Activated T-cell treated with anti-CD3 and anti-CD28 coated beads, Interleukin-2, amount 50 U/mL, for 72 hours (primary cell): ENCODE measurements around the gene C4orf51. TPM values are rescaled to one million over a fixed set of nuclear protein-coding genes. Genes with fewer than 3 reads are reported as not detected.

Source experiments
- ATAC-seq, 2 donors: fragments of 150-1000 bp; cut with Tn5 transposase; replicated peaks in 1 of 2; 2 replicates each; pipeline ENCODE4 v1.10.0; 2021; ENCODE audit warnings: moderate library complexity in 2 of 2, mild to moderate bottlenecking in 1 of 2
- DNase-seq, 2 donors: peaks; one replicate each; pipeline ENCODE4 v3.0.0; 2021 to 2022; ENCODE audit warnings: mixed read lengths in 1 of 2
- H3K27ac Mint-ChIP-seq: one replicate; pipeline ENCODE4 v1.8.0; 2022; ENCODE audit warnings: mild to moderate bottlenecking, moderate library complexity, mixed read lengths
- H3K27me3 Mint-ChIP-seq: one replicate; pipeline ENCODE4 v1.8.0; 2022; ENCODE audit warnings: low read depth, mixed read lengths
- H3K36me3 Mint-ChIP-seq, 2 donors: one replicate each; pipeline ENCODE4 v1.8.0; 2022; ENCODE audit warnings: mixed read lengths in 2 of 2, mild to moderate bottlenecking in 1 of 2; ENCODE audit not compliant: insufficient read depth in 2 of 2
- H3K4me1 Mint-ChIP-seq: one replicate; pipeline ENCODE4 v1.8.0; 2022; ENCODE audit warnings: low read depth, mixed read lengths
- H3K4me3 Mint-ChIP-seq, 2 donors: one replicate each; pipeline ENCODE4 v1.8.0; 2022; ENCODE audit warnings: mild to moderate bottlenecking in 2 of 2, mixed read lengths in 2 of 2, moderate library complexity in 2 of 2
- H3K9me3 Mint-ChIP-seq, 2 donors: one replicate each; pipeline ENCODE4 v1.8.0; 2022; ENCODE audit warnings: mixed read lengths in 2 of 2
- total RNA-seq, 2 donors: library from RNA; stranded (reverse); gene quantifications; one replicate each; pipeline ENCODE4 v1.2.3, GENCODE V29; 2022

Gene C4orf51
- total RNA-seq, 2 donors from 2014 or later = not detected

DNA sequence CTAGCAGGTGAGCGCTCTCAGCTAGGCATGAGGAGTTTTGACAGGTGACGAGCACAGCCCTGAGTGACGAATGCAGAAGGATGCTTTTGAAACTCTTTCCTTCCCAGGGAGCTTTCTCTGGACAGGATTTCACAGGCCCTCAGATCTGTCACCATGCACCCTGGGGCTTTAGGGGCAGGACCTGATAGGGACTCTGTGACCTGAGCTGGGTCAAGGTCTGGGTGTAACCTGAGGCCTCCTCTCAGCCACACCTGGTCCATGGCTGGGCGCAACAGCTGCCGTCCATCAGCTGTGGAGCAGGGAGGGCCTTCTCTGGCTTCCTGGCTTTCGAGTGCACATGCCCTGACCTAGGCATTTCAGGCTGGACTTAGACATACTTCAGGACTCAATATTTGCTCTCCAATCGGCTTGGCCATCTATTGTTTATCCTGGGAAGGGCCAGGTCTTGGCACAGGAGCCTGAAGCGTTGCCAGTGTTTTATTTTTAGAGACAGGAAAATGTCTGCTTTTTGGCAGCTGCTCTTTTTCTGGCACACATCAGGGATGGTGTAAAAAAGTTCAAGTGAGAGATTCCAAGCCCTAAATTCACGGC is 56.4 kb downstream of the C4orf51 start:
- no peak for DNase-seq
- no peak for ATAC-seq
- H3K4me3 Mint-ChIP-seq = no peak overlapping the region
- H3K9me3 Mint-ChIP-seq = no peaks in the 10 kb centered on the region
- no peaks in the 10 kb centered on the region for H3K36me3 Mint-ChIP-seq
- no peak overlapping the region for H3K27ac Mint-ChIP-seq
- H3K27me3 Mint-ChIP-seq = peaks cover 4% of the 10 kb centered on the region
- peaks cover 30% of the 10 kb centered on the region for H3K4me1 Mint-ChIP-seq

DNA sequence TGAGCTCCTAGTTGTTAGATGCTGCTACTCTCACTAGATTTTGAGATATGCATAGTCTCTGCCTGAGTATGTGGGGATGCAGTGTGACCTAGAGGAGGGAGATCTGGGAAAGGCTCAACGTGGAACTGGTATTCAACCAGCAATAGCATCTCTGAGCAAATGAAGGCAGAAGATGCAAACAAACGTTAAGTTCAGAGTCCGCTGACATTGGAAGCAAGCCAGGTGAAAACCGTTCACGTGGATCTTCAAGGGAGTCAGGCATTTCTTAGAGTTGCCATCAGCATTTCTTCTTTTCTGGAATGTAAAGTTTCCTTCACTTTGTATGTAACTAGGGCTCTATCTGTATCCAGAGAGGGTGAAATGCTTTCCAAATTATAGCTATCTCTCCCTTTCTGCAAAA is 59.9 kb downstream of the C4orf51 start:
- H3K27ac Mint-ChIP-seq = no peak overlapping the region
- H3K4me3 Mint-ChIP-seq = no peak overlapping the region
- DNase-seq (no peak), ATAC-seq (no peak)
- peaks cover 0 to 3% of the 10 kb centered on the region in 2 donors for H3K9me3 Mint-ChIP-seq
- H3K27me3 Mint-ChIP-seq = peaks cover 11% of the 10 kb centered on the region
- H3K4me1 Mint-ChIP-seq = peaks cover 9% of the 10 kb centered on the region
- no peaks in the 10 kb centered on the region for H3K36me3 Mint-ChIP-seq

DNA sequence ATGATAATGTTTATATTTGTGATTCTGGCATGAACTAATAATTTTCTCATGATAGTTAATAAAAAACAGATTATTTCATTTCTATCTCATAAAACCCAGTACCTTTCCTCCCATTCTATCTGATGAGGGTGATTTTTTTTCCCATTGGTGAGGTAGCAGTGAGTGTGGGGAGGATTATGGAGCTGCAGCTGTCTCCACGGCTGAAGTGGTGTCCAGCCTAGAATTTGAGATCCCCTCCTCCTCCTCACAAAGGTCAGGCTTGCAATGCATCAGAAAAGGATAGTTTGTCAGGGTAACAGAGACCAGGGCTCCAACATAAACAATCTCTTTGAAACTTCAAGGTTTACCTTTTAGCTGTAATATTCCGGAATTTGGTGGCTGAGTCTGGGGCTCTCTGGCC is 60.9 kb downstream of the C4orf51 start:
- H3K4me3 Mint-ChIP-seq = no peak overlapping the region
- H3K36me3 Mint-ChIP-seq = no peaks in the 10 kb centered on the region
- DNase-seq (no peak), ATAC-seq (no peak)
- no peak overlapping the region for H3K27ac Mint-ChIP-seq
- peaks cover 18% of the 10 kb centered on the region for H3K27me3 Mint-ChIP-seq
- peaks cover 6% of the 10 kb centered on the region for H3K4me1 Mint-ChIP-seq
- H3K9me3 Mint-ChIP-seq = peaks cover 0 to 3% of the 10 kb centered on the region in 2 donors

GRCh38 chr4:145743641-145744040 is 63.7 kb downstream of the C4orf51 start:
- peaks cover 0 to 2% of the 10 kb centered on the region in 2 donors for H3K36me3 Mint-ChIP-seq
- H3K4me1 Mint-ChIP-seq = no peaks in the 10 kb centered on the region
- DNase-seq (no peak), ATAC-seq (no peak)
- no peak overlapping the region for H3K4me3 Mint-ChIP-seq
- H3K9me3 Mint-ChIP-seq = peaks cover 3 to 4% of the 10 kb centered on the region in 2 donors
- peaks cover 46% of the 10 kb centered on the region for H3K27me3 Mint-ChIP-seq
- no peak overlapping the region for H3K27ac Mint-ChIP-seq

DNA sequence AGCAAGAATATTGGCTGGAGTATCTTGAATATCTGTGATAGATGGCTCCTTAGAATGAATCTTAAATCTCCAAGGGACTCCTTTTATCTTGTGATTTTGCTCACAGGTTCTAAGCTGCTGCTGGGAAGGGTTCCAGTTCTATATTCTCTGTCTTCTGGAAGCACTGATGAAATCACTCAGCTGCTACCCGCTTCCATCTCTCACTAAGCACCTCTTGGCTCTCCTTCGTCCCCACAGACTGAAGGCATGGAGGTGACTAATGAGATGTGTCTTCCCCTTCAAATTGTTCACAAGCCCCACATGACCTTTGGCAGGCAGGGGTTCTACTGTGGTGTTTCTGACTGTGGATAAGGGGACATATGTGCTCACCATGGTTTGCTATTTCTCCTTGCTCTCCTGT is 75.9 kb downstream of the C4orf51 start:
- peaks cover 1 to 3% of the 10 kb centered on the region in 2 donors for H3K9me3 Mint-ChIP-seq
- ATAC-seq = peak; percentile 56 to 62
- peak overlapping the region; percentile 28 to 66 for H3K4me3 Mint-ChIP-seq
- no peak for DNase-seq
- peaks cover 18 to 22% of the 10 kb centered on the region in 2 donors for H3K36me3 Mint-ChIP-seq
- H3K27me3 Mint-ChIP-seq = peaks cover 12% of the 10 kb centered on the region
- peak overlapping the region; percentile 90 for H3K27ac Mint-ChIP-seq
- H3K4me1 Mint-ChIP-seq = peaks cover 46% of the 10 kb centered on the region

DNA sequence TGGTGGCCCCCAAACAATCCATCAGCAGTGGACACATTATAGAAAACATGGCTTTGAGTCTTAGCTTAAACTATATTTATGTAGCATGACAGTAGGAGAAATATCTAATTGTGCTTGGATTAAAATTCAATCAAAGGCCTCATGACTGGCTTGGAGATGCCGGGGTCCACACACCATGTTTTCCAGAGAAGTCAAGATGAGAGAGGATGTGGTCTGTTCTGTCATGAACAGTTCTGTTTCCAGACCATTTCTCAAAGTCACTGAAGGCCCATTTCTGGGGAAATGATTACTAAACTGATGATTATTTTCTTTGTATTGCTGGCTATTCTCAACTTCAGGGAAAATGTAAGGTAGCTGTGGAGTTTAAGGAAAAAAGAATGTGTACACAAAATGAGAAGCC is 76.3 kb downstream of the C4orf51 start:
- H3K36me3 Mint-ChIP-seq = peaks cover 16 to 25% of the 10 kb centered on the region in 2 donors
- DNase-seq (no peak), ATAC-seq (peak; percentile 69 to 74)
- H3K9me3 Mint-ChIP-seq = peaks cover 1 to 2% of the 10 kb centered on the region in 2 donors
- H3K4me3 Mint-ChIP-seq = peak overlapping the region; percentile 28 to 66
- peaks cover 47% of the 10 kb centered on the region for H3K4me1 Mint-ChIP-seq
- peaks cover 8% of the 10 kb centered on the region for H3K27me3 Mint-ChIP-seq
- peak overlapping the region; percentile 90 for H3K27ac Mint-ChIP-seq

DNA sequence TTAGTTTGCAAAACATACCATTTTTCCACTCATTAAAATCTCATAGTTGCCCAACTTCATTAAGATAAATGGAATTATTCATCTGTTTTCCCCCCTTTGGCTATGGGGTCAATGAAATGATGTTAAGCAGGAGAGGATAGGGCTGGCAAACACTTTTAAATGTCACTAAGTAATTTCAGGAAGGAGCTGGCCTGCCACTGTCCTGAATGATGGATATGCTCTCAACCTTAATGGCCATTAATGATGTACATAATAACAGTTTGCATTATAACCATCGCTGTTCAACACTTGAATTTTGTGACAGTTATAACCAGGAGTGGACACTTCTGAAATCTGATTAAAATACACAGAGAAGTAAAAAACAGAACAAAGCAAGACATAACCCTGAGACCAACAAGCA is 77.2 kb downstream of the C4orf51 start:
- H3K27me3 Mint-ChIP-seq = no peaks in the 10 kb centered on the region
- peaks cover 14 to 25% of the 10 kb centered on the region in 2 donors for H3K36me3 Mint-ChIP-seq
- H3K4me3 Mint-ChIP-seq = peak overlapping the region; percentile 36 to 37
- peaks cover 0 to 2% of the 10 kb centered on the region in 2 donors for H3K9me3 Mint-ChIP-seq
- ATAC-seq (no peak), DNase-seq (no peak)
- H3K4me1 Mint-ChIP-seq = peaks cover 47% of the 10 kb centered on the region
- H3K27ac Mint-ChIP-seq = peak overlapping the region; percentile 90

DNA sequence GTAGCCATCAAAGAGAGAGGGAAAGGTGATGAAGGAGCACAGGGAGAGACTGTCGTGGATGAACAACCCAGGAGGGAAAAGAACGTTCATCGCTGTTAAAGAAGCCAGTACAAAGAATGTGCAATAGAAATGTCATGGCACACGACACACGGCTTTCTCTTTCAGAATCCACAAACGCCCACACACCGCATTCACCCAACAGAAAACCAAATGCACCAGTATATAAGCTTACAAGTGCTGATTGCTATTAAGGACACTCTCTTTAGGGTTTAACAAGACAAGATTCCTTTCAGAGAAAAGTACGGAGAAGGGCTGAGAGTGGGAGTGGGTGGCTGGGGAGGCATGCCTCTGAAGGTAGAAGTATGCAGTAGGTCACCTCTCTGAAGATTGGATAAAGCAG is 80.2 kb downstream of the C4orf51 start:
- no peak overlapping the region for H3K4me3 Mint-ChIP-seq
- DNase-seq = no peak
- H3K27me3 Mint-ChIP-seq = no peaks in the 10 kb centered on the region
- ATAC-seq = no peak
- H3K9me3 Mint-ChIP-seq = peaks cover 0 to 2% of the 10 kb centered on the region in 2 donors
- no peak overlapping the region for H3K27ac Mint-ChIP-seq
- peaks cover 21 to 38% of the 10 kb centered on the region in 2 donors for H3K36me3 Mint-ChIP-seq
- H3K4me1 Mint-ChIP-seq = peaks cover 47% of the 10 kb centered on the region

GRCh38 chr4:145760961-145761929 is 81.3 kb downstream of the C4orf51 start:
- H3K9me3 Mint-ChIP-seq = peaks cover 0 to 2% of the 10 kb centered on the region in 2 donors
- H3K36me3 Mint-ChIP-seq = peaks cover 21 to 41% of the 10 kb centered on the region in 2 donors
- no peak overlapping the region for H3K27ac Mint-ChIP-seq
- no peak overlapping the region for H3K4me3 Mint-ChIP-seq
- DNase-seq (no peak), ATAC-seq (no peak)
- no peaks in the 10 kb centered on the region for H3K27me3 Mint-ChIP-seq
- peaks cover 41% of the 10 kb centered on the region for H3K4me1 Mint-ChIP-seq

GRCh38 chr4:145762719-145763118 is 82.8 kb downstream of the C4orf51 start:
- H3K36me3 Mint-ChIP-seq = peaks cover 28 to 54% of the 10 kb centered on the region in 2 donors

DNA sequence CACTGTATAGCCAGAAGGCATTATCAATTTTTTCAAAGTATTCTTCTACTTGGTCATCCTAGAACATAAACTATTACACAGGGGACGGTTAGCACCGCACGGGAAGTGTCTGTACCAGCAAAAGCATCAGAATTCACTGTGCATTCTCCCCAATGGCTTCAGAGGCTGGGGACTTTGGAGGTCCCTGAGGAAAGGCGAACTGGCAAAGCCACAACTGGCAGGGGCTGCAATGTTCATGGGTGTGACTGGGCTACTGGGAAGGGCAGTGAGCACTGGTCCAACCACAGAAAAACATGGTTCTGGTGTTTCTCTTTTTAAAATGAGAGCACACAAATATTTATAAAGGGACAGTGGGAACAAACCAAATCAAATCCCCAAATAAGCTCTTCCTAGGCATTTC is 83.5 kb downstream of the C4orf51 start:
- ATAC-seq = no peak
- Mint-ChIP-seq H3K27me3 (no peaks in the 10 kb centered on the region), H3K9me3 (peaks cover 3 to 7% of the 10 kb centered on the region in 2 donors), H3K27ac (no peak overlapping the region), H3K4me1 (peaks cover 39% of the 10 kb centered on the region), H3K4me3 (no peak overlapping the region), H3K36me3 (peaks cover 27 to 55% of the 10 kb centered on the region in 2 donors)
- DNase-seq = no peak

More at GRCh38 chr4:145762719-145763118, 82.8 kb downstream of the C4orf51 start:
- no peaks in the 10 kb centered on the region for H3K27me3 Mint-ChIP-seq
- peaks cover 41% of the 10 kb centered on the region for H3K4me1 Mint-ChIP-seq
- H3K4me3 Mint-ChIP-seq = no peak overlapping the region
- H3K9me3 Mint-ChIP-seq = peaks cover 3 to 5% of the 10 kb centered on the region in 2 donors
- DNase-seq = no peak
- ATAC-seq = no peak
- no peak overlapping the region for H3K27ac Mint-ChIP-seq

- Mint-ChIP-seq H3K9me3 (peaks cover 2 to 7% of the 10 kb centered on the region in 2 donors), H3K27ac (no peak overlapping the region), H3K36me3 (peaks cover 16 to 46% of the 10 kb centered on the region in 2 donors), H3K4me3 (peak overlapping the region in 1 of 2 donors; percentile 42), H3K4me1 (peaks cover 16% of the 10 kb centered on the region), H3K27me3 (no peaks in the 10 kb centered on the region)
- ATAC-seq = peak in 1 of 2 donors; percentile 28
- no peak for DNase-seq
These were observed 86.3 kb downstream of the C4orf51 start for GRCh38 chr4:145766273-145766672.

- Mint-ChIP-seq H3K9me3 (peaks cover 2 to 7% of the 10 kb centered on the region in 2 donors), H3K27ac (no peak overlapping the region), H3K4me3 (no peak overlapping the region), H3K36me3 (peaks cover 22 to 55% of the 10 kb centered on the region in 2 donors), H3K4me1 (peaks cover 34% of the 10 kb centered on the region), H3K27me3 (no peaks in the 10 kb centered on the region)
- DNase-seq (no peak), ATAC-seq (no peak)
These were observed 89.6 kb downstream of the C4orf51 start for GRCh38 chr4:145769450-145770037.
